Panc1 (cell line): ENCODE measurements around the gene CACNA1G. TPM values are rescaled to one million over a fixed set of nuclear protein-coding genes. Genes with fewer than 3 reads are reported as not detected.

ENCODE experiments used
- ATAC-seq: fragments of 200-7000 bp; cut with Tn5 transposase; 2 replicates; pipeline ENCODE4 v1.9.1; 2020; ENCODE audit warnings: mild to moderate bottlenecking, moderate library complexity
- BruUV-seq: library from RNA; stranded (reverse); fragments of 400-500 nt; replicated peaks from 2 replicates; lab custom pipeline; 2021; lab: Mats Ljungman, UMichigan
- CTCF ChIA-PET: fragments of 300-600 bp; sonication (Branson Sonifier 250); formaldehyde crosslinking; loops from one replicate; lab custom pipeline; 2022; ENCODE audit warnings: antibody characterized with exemption; lab: Charles Lee
- POLR2A ChIA-PET: fragments of 300-600 bp; sonication (Branson Sonifier 250); formaldehyde crosslinking; loops from one replicate; lab custom pipeline; 2022; ENCODE audit warnings: antibody characterized with exemption; lab: Charles Lee
- DNase-seq: peaks from one replicate; pipeline ENCODE4 v3.0.0-alpha.2; 2010; ENCODE audit warnings: low read depth, low spot score
- H3K27ac ChIP-seq: 2 replicates; pipeline ENCODE4 v1.5.1; 2011; ENCODE audit warnings: mild to moderate bottlenecking, low read length, inconsistent platforms
- H3K27me3 ChIP-seq: fragments of 200-500 bp; sonication (Bioruptor generic); 2 replicates; pipeline ENCODE4 v1.6.0; 2014; ENCODE audit warnings: low read length, inconsistent platforms; ENCODE audit not compliant: control insufficient read depth, insufficient read depth
- H3K36me3 ChIP-seq: fragments of 200-500 bp; sonication (Bioruptor generic); 2 replicates; pipeline ENCODE4 v1.5.1; 2014; ENCODE audit warnings: inconsistent platforms, mild to moderate bottlenecking, low read length, moderate library complexity; ENCODE audit not compliant: control insufficient read depth, insufficient read depth
- H3K4me1 ChIP-seq: 2 replicates; pipeline ENCODE4 v1.5.1; 2011; ENCODE audit warnings: inconsistent platforms, mild to moderate bottlenecking, low read length, moderate library complexity; ENCODE audit not compliant: control insufficient read depth, insufficient read depth
- H3K4me3 ChIP-seq, 2 experiments: 2 replicates each; pipeline ENCODE4 v1.5.1; 2011 to 2012; ENCODE audit warnings: low read depth in 2 of 2, low read length in 2 of 2, mild to moderate bottlenecking in 2 of 2, inconsistent platforms in 1 of 2, moderate library complexity in 1 of 2
- H3K9me3 ChIP-seq: fragments of 200-500 bp; sonication (Bioruptor generic); 2 replicates; pipeline ENCODE4 v1.5.1; 2014; ENCODE audit warnings: low read depth, mild to moderate bottlenecking, inconsistent platforms, low read length, moderate library complexity; ENCODE audit not compliant: control insufficient read depth, insufficient read depth
- POLR2AphosphoS5 ChIP-seq: IDR thresholded peaks from 2 replicates; pipeline ENCODE4 v1.6.1; 2012; ENCODE audit warnings: mild to moderate bottlenecking, low read depth, low read length, moderate library complexity
- SIN3A ChIP-seq: IDR thresholded peaks from 2 replicates; pipeline ENCODE4 v1.6.1; 2012; ENCODE audit warnings: low read depth, mild to moderate bottlenecking, low read length, moderate library complexity, borderline replicate concordance; ENCODE audit not compliant: insufficient read depth
- TCF7L2 ChIP-seq: IDR thresholded peaks from 2 replicates; pipeline ENCODE4 v1.6.1; 2011; ENCODE audit warnings: mild to moderate bottlenecking, low read depth, low read length, inconsistent platforms
- in situ Hi-C: cut with HindIII; loops from 2 replicates; pipeline ENCODE4 v1.10.0; 2016; ENCODE audit warnings: low sequenced_read_pairs, low pct_unique_long_range_greater_than_20kb
- intact Hi-C: fragments of 100-400 bp; cut with micrococcal nuclease; formaldehyde crosslinking; loops from one replicate; pipeline ENCODE4 v1.10.0; 2022; ENCODE audit not compliant: unreplicated experiment
- total RNA-seq: library from RNA; stranded (reverse); gene quantifications from one replicate; pipeline ENCODE4 v1.2.1, GENCODE V29; 2021; ENCODE audit not compliant: unreplicated experiment
- TF ChIP-seq, protein P1 (sequence below): fragments of 450-650 bp; IDR thresholded peaks from 2 replicates; pipeline ENCODE4 v1.5.1; 2017; ENCODE audit warnings: mild to moderate bottlenecking
- TF ChIP-seq, protein P2 (sequence below), 2 experiments: IDR thresholded peaks; 2 replicates each; pipeline ENCODE4 v1.6.1; 2011 to 2012; ENCODE audit warnings: low read depth in 2 of 2, control low read depth in 1 of 2, low read length in 1 of 2, mild to moderate bottlenecking in 1 of 2, moderate library complexity in 1 of 2; ENCODE audit not compliant: insufficient read depth in 1 of 2

Gene CACNA1G
- total RNA-seq, 1 experiment from 2014 or later: 10.0 TPM

DNA sequence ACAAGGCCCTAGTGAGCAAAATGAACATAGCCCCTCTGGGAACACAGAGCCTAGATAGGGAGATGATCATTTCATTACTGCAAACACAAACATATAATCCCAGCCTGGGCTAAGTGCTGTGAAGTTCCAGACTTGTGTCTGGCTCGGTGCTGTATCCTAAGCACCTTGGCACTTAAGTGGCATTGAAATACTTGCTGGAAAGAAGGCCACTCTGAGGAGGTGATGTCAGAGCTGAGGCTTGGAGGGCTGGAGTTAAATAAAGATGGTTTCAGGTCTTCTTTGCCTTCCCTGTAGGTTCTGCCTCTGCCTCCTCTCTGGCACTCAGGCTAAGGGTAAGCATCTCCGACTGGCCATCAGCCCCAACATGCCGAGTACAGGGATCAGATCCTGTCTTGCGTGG is 2.4 kb upstream of the CACNA1G start:
- ChIA-PET POLR2A (interaction anchor here (0.6 kb wide), 1 partner anchor 9 kb away, joined by 3 read pairs; no protein-coding TSS in a partner anchor), CTCF (no interaction called here)
- no peak overlapping the region for H3K4me3 ChIP-seq
- H3K36me3 ChIP-seq: no peaks in the 10 kb centered on the region
- no peaks in the 10 kb centered on the region; the same call in 1 of the 2 replicates for H3K27me3 ChIP-seq
- H3K4me1 ChIP-seq: peaks cover 15% of the 10 kb centered on the region
- no TSS peak for BruUV-seq
- intact Hi-C loops: no loop called here
- in situ Hi-C loops: no loop called here
- no peak overlapping the region; the same call in 1 of the 2 replicates for H3K27ac ChIP-seq
- no peak for ATAC-seq
- TF ChIP-seq TCF7L2 (no peak), SIN3A (no peak), POLR2AphosphoS5 (no peak)
- TF ChIP-seq, protein P1, sequence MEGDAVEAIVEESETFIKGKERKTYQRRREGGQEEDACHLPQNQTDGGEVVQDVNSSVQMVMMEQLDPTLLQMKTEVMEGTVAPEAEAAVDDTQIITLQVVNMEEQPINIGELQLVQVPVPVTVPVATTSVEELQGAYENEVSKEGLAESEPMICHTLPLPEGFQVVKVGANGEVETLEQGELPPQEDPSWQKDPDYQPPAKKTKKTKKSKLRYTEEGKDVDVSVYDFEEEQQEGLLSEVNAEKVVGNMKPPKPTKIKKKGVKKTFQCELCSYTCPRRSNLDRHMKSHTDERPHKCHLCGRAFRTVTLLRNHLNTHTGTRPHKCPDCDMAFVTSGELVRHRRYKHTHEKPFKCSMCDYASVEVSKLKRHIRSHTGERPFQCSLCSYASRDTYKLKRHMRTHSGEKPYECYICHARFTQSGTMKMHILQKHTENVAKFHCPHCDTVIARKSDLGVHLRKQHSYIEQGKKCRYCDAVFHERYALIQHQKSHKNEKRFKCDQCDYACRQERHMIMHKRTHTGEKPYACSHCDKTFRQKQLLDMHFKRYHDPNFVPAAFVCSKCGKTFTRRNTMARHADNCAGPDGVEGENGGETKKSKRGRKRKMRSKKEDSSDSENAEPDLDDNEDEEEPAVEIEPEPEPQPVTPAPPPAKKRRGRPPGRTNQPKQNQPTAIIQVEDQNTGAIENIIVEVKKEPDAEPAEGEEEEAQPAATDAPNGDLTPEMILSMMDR: no peak
- TF ChIP-seq, protein P2, sequence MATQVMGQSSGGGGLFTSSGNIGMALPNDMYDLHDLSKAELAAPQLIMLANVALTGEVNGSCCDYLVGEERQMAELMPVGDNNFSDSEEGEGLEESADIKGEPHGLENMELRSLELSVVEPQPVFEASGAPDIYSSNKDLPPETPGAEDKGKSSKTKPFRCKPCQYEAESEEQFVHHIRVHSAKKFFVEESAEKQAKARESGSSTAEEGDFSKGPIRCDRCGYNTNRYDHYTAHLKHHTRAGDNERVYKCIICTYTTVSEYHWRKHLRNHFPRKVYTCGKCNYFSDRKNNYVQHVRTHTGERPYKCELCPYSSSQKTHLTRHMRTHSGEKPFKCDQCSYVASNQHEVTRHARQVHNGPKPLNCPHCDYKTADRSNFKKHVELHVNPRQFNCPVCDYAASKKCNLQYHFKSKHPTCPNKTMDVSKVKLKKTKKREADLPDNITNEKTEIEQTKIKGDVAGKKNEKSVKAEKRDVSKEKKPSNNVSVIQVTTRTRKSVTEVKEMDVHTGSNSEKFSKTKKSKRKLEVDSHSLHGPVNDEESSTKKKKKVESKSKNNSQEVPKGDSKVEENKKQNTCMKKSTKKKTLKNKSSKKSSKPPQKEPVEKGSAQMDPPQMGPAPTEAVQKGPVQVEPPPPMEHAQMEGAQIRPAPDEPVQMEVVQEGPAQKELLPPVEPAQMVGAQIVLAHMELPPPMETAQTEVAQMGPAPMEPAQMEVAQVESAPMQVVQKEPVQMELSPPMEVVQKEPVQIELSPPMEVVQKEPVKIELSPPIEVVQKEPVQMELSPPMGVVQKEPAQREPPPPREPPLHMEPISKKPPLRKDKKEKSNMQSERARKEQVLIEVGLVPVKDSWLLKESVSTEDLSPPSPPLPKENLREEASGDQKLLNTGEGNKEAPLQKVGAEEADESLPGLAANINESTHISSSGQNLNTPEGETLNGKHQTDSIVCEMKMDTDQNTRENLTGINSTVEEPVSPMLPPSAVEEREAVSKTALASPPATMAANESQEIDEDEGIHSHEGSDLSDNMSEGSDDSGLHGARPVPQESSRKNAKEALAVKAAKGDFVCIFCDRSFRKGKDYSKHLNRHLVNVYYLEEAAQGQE (IDR thresholded peaks at IDR 0.05; ENCODE audit: insufficient read depth in 1 of 2, low read depth in 2 of 2, low read length in 1 of 2): no peak
- H3K9me3 ChIP-seq: no peaks in the 10 kb centered on the region
- DNase-seq: no peak

- ChIA-PET CTCF (no interaction called here), POLR2A (no interaction called here)
- Histone ChIP-seq H3K4me1 (peaks cover 18% of the 10 kb centered on the region), H3K9me3 (no peaks in the 10 kb centered on the region), H3K4me3 (no peak overlapping the region), H3K27me3 (no peaks in the 10 kb centered on the region; the same call in 1 of the 2 replicates), H3K36me3 (no peaks in the 10 kb centered on the region), H3K27ac (no peak overlapping the region)
- ATAC-seq: no peak
- no TSS peak for BruUV-seq
- in situ Hi-C loops: no loop called here
- no peak for DNase-seq
- intact Hi-C loops: no loop called here
- TF ChIP-seq TCF7L2 (no peak), SIN3A (no peak), POLR2AphosphoS5 (no peak)
- TF ChIP-seq, protein P2 (IDR thresholded peaks at IDR 0.05; ENCODE audit: insufficient read depth in 1 of 2, low read depth in 2 of 2, low read length in 1 of 2): no peak
- TF ChIP-seq, protein P1: no peak
These were observed 2.0 kb upstream of the CACNA1G start for GRCh38 chr17:50558581-50558940.
